ENCODE results near the gene LILRB1.
"Not testable (repeated sequence)": the region's sequence is repeated elsewhere in the genome, so short reads cannot be mapped to it uniquely, and the experiment has no call there.

LILRB1 gene

GRCh38 chr19:54665530-54665929 lies 35.2 kb downstream of the LILRB1 start:
- no peak for DNase-seq

GRCh38 chr19:54667217-54667616 lies 36.9 kb downstream of the LILRB1 start:
- no peak for DNase-seq

DNA sequence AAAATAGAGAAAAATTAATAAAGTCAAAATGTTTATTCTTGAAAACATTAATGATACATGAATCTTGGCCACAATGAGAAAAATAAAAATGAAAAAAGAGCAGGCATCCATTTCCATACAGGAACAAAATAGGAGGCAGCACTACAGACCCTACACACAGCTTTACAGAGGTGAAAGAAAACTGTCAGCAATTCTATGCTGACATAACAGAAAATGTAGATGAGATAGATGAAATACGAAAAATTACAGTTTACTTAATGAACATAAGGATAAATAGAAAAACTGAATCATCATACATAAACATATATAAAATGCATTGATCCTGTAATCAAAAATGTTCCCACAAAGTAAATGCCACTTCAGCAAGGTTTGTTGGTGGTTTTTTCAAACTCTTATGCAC lies 38.1 kb downstream of the LILRB1 start:
- no peak for DNase-seq

- DNase-seq: no peak
These were observed 40.5 kb downstream of the LILRB1 start for GRCh38 chr19:54670576-54671357.

DNA sequence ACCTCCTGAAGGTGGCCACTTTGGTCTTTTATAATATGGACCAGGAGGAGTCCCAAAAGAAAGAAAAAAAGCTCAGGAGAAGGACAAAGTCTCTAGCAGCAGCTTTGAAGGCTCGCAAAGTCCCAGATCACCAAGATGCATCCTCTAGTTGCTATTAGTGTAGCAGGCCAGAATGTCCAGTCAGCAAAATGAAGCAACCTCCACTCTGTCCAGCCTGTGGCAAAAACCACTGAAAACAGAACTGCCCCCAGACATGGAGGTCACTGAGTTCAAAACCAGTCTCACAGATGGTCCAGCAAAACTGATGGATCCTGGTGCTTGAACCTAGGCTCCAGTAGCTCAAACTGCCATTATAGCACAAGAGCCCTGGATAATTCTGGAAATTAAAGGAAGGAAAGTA lies 42.9 kb downstream of the LILRB1 start:
- no peak for DNase-seq

DNA sequence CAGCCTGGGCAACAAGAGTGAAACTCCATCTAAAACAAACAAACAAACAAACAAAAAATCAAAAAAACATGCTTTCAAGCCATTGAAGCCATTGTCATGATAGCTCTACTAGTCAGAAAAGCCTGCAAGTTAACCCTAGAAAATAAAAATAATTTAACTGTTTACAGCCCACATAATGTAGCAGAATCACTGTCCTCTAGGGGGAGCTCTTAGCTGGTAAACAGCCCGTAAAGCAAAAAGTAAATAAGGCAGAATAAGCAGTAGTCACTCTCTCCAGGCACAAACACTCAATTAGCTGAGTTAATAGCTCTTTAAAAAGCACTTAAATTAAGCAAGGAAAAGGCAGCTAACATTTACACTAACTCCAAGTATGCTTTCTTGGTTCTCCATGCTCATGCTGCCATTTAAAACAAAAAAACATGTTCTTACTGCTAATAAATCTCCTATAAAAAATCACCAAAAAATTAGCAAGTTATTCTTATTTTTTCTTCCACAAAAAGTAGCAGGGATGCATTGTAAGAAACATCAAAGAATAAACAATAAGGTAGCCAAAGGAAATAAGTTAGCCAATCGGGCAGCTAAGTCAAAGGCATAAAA lies 43.8 kb downstream of the LILRB1 start:
- no peak for DNase-seq

DNA sequence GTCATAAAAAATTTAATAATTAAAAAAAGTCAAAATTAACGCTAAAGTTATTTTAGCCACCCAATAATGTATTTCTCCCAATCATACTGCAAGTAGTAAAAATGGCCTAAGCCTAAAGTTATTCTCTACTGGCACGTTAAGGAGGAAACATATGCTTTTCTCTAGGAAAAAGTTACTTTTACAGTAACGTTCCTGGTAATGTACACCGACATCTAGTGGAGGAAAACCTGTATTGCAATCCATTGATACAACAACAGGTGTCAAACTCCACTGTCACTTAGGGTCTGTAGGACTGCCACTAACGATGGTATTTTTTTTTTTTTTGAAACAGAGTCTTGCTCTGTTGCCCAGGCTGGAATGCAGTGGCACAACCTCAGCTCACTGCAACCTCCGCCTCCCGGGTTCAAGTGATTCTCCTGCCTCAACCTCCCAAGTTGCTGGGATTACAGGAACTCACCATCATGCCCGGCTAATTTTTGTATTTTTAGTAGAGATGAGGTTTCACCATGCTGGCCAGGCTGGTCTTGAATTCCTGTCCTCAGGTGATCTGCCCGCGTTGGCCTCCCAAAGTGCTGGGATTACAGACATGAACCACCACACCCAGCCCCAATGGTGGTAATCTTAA lies 46.0 kb downstream of the LILRB1 start:
- DNase-seq: not testable (repeated sequence)

DNA sequence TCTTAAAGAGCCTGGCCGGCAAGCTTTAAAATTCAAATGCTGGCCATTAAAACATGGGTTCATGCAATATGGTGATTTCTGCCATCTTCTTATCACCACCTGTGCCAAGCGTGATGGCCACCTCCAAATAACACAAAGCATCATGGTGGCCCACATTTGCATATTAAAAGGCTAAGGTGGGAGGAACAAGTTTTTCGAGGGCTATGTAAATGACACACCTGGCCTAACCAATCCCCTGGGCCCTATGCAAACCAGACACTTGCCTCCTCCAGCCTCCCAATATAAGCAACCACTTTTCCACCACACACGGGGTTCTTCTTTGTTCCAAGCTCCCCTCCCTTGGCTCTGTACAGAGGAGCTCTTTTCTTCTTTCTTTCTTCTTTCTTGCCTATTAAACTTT lies 46.9 kb downstream of the LILRB1 start:
- no peak for DNase-seq

GRCh38 chr19:54681596-54681995 lies 51.3 kb downstream of the LILRB1 start:
- DNase-seq: not testable (repeated sequence)

GRCh38 chr19:54682306-54682856 lies 52.1 kb downstream of the LILRB1 start:
- no peak for DNase-seq

DNA sequence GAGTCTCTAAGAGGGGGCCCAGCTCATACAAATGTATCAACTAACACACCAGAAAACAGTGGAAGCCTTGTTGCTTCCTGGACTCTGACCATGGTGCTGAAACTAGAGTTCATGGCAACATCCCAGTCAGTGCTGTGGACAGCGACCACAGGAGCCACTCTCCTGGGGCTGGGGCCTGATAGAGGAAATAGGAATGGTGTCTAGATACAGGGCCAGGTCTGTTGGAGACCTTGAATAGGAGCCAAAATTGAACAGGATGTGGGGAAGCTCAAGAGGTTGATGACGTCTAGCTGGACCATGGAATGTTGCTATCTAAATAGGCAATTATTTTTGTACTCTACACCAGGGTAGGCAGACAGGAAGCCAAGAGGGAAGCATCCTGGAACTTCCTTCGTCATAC lies 54.2 kb downstream of the LILRB1 start:
- no peak for DNase-seq

Data from NCI-H187 treated with DMSO at 0.1 percent for 48 hours (cell line).